GM12878 (cell line): ENCODE results near the gene CWC27. TPM values are rescaled to one million over a fixed set of nuclear protein-coding genes. Genes with fewer than 3 reads are reported as not detected.

Experiments
- ATAC-seq: fragments of 200-7000 bp; cut with Tn5 transposase; 3 replicates; pipeline ENCODE4 v1.9.1; 2020; ENCODE audit warnings: mild to moderate bottlenecking, moderate library complexity
- BruUV-seq: library from RNA; stranded (reverse); fragments of 400-500 nt; replicated peaks from 2 replicates; lab custom pipeline; 2021; lab: Mats Ljungman, UMichigan
- CTCF ChIA-PET: fragments of 300-600 bp; sonication (Branson Sonifier 250); formaldehyde crosslinking; extraction: SDS; loops from one replicate; lab custom pipeline; 2021; ENCODE audit warnings: inconsistent platforms; lab: Yijun Ruan, JAX
- POLR2A ChIA-PET: fragments of 350-600 bp; formaldehyde crosslinking; extraction: SDS; loops from one replicate; lab custom pipeline; 2021; ENCODE audit warnings: inconsistent platforms; lab: Charles Lee
- RAD21 ChIA-PET: fragments of 300-600 bp; sonication (Branson Sonifier 250); formaldehyde crosslinking; loops from one replicate; lab custom pipeline; 2023; ENCODE audit warnings: antibody characterized with exemption; ENCODE audit not compliant: unreplicated experiment; lab: Charles Lee
- SMC1A ChIA-PET: fragments of 300-600 bp; sonication (Branson Sonifier 250); formaldehyde crosslinking; loops from one replicate; lab custom pipeline; 2023; ENCODE audit not compliant: unreplicated experiment, uncharacterized antibody; lab: Charles Lee
- DNase-seq: peaks from one replicate; pipeline ENCODE4 v3.0.0-alpha.2; 2011; ENCODE audit warnings: low read depth, low spot score
- FAIRE-seq: peaks from 3 replicates; lab custom pipeline; 2011; peaks lifted over from hg19 to GRCh38; lab: Jason Lieb, UNC
- H2AFZ ChIP-seq: 2 replicates; pipeline ENCODE4 v1.6.0; 2011; ENCODE audit warnings: low read depth, low read length, control low read depth; ENCODE audit not compliant: control insufficient read depth
- H3K27ac ChIP-seq: 2 replicates; pipeline ENCODE4 v1.5.1; 2011; ENCODE audit warnings: control low read depth; ENCODE audit not compliant: control insufficient read depth, insufficient read depth
- H3K27me3 ChIP-seq, 2 experiments: replicated peaks in 1 of 2; 2 replicates each; pipeline versions ENCODE4 v1.6.0 to v1.6.1; 2011; ENCODE audit warnings: low read length in 1 of 2; ENCODE audit not compliant: control insufficient read depth in 2 of 2, insufficient read depth in 2 of 2
- H3K36me3 ChIP-seq, 2 experiments: 2 replicates each; pipeline ENCODE4 v1.5.1; 2011; ENCODE audit warnings: low read length in 1 of 2; ENCODE audit not compliant: control insufficient read depth in 2 of 2, insufficient read depth in 2 of 2
- H3K4me1 ChIP-seq: 2 replicates; pipeline ENCODE4 v1.6.1; 2011; ENCODE audit warnings: mild to moderate bottlenecking, low read length, moderate library complexity, mixed read lengths; ENCODE audit not compliant: control insufficient read depth, insufficient read depth
- H3K4me2 ChIP-seq: 2 replicates; pipeline ENCODE4 v1.6.0; 2011; ENCODE audit warnings: control low read depth; ENCODE audit not compliant: control insufficient read depth, insufficient read depth
- H3K4me3 ChIP-seq: fragments of 200-600 bp; sonication (generic); 2 replicates; pipeline ENCODE4 v1.5.1; 2016
- H3K79me2 ChIP-seq: 2 replicates; pipeline ENCODE4 v1.6.0; 2011; ENCODE audit warnings: low read length; ENCODE audit not compliant: control insufficient read depth, insufficient read depth
- H3K9ac ChIP-seq: 2 replicates; pipeline ENCODE4 v1.8.0; 2011; ENCODE audit warnings: low read length, control low read depth, mixed read lengths; ENCODE audit not compliant: control insufficient read depth, insufficient read depth
- H3K9me3 ChIP-seq: replicated peaks from 3 replicates; pipeline ENCODE4 v1.5.1; 2011; ENCODE audit warnings: mild to moderate bottlenecking, low read length; ENCODE audit not compliant: control insufficient read depth, insufficient read depth
- H4K20me1 ChIP-seq: 2 replicates; pipeline ENCODE4 v1.6.0; 2011; ENCODE audit not compliant: control insufficient read depth, insufficient read depth
- CBX5 ChIP-seq: sonication (generic); IDR thresholded peaks from 2 replicates; pipeline ENCODE4 v1.6.1; 2016; ENCODE audit warnings: low read depth, moderate library complexity, mild to moderate bottlenecking, inconsistent platforms
- EP300 ChIP-seq, 2 experiments: fragments of 150-350 bp in 1 of 2; IDR thresholded peaks; 2 replicates each; pipeline ENCODE4 v1.6.1; 2011 to 2012; ENCODE audit warnings: low read depth in 2 of 2, low read length in 2 of 2, borderline replicate concordance in 1 of 2, improper control_type of control experiment in 1 of 2, inconsistent platforms in 1 of 2; ENCODE audit not compliant: control insufficient read depth in 1 of 2
- ETV6 ChIP-seq, 2 experiments: fragments of 450-650 bp in 1 of 2; IDR thresholded peaks in 1 of 2; conservative IDR thresholded peaks in 1 of 2; 2 replicates each; pipeline ENCODE4 v1.6.1; 2014; ENCODE audit warnings: antibody characterized with exemption in 1 of 2, borderline replicate concordance in 1 of 2, low read depth in 1 of 2, mild to moderate bottlenecking in 1 of 2, moderate library complexity in 1 of 2
- GATAD2B ChIP-seq: fragments of 450-650 bp; conservative IDR thresholded peaks from 2 replicates; pipeline ENCODE4 v1.6.1; 2017; ENCODE audit warnings: low read depth, mild to moderate bottlenecking, moderate library complexity
- KDM1A ChIP-seq: fragments of 200-600 bp; sonication (generic); IDR thresholded peaks from 2 replicates; pipeline ENCODE4 v1.6.1; 2016; ENCODE audit warnings: borderline replicate concordance
- NFYB ChIP-seq: IDR thresholded peaks from 2 replicates; pipeline ENCODE4 v1.6.1; 2011; ENCODE audit warnings: low read depth, mild to moderate bottlenecking, low read length, improper control_type of control experiment, moderate library complexity; ENCODE audit not compliant: insufficient read depth
- NR2C2 ChIP-seq: IDR thresholded peaks from 2 replicates; pipeline ENCODE4 v1.6.1; 2011; ENCODE audit warnings: borderline replicate concordance, low read depth; ENCODE audit not compliant: control insufficient read depth, insufficient read length
- POLR2AphosphoS5 ChIP-seq: IDR thresholded peaks from 2 replicates; pipeline ENCODE4 v1.6.1; 2011; ENCODE audit warnings: mild to moderate bottlenecking, low read length, inconsistent platforms
- RUNX3 ChIP-seq: IDR thresholded peaks from 2 replicates; pipeline ENCODE4 v1.6.1; 2012; ENCODE audit warnings: low read length, inconsistent platforms
- WRNIP1 ChIP-seq: IDR thresholded peaks from 2 replicates; pipeline ENCODE4 v1.6.1; 2011; ENCODE audit warnings: low read depth, low read length, improper control_type of control experiment, borderline replicate concordance
- YBX1 ChIP-seq: fragments of 450-650 bp; IDR thresholded peaks from 2 replicates; pipeline ENCODE4 v1.6.1; 2016; ENCODE audit warnings: antibody characterized with exemption
- ZSCAN29 ChIP-seq: fragments of 450-650 bp; IDR thresholded peaks from 2 replicates; pipeline ENCODE4 v1.6.1; 2017; ENCODE audit warnings: mild to moderate bottlenecking, moderate library complexity
- WGBS: methylation state at CpG from one replicate; pipeline ENCODE4 v1.1.6; 2016; ENCODE audit warnings: low lambda C conversion rate; ENCODE audit not compliant: insufficient replicate concordance, insufficient coverage; ENCODE audit errors: missing lambda C conversion rate; 5-methylcytosine and 5-hydroxymethylcytosine counted together
- in situ Hi-C: fragments of 300-500 bp; cut with MboI; formaldehyde crosslinking; loops from 9 replicates; pipeline ENCODE4 v1.14.3; 2018; ENCODE audit warnings: mixed read lengths
- intact Hi-C: fragments of 100-400 bp; cut with micrococcal nuclease; formaldehyde crosslinking; loops from one replicate; pipeline ENCODE4 v1.14.2; 2022; ENCODE audit not compliant: unreplicated experiment
- polyA plus RNA-seq, 11 experiments: library from polyadenylated mRNA; depleted of rRNA in 4 of 11; unstranded in 6 of 11; stranded (reverse) in 5 of 11; fragments of >200 nt; fragmentation: Nextera tagmentation in 4 of 11; fragmentation: Illumina TruSeq in 1 of 11; extraction: Ambion mirVana in 4 of 11; extraction: Trizol in 1 of 11; gene quantifications; 1 replicate in 1 of 11; 2 replicates in 10 of 11; pipeline versions ENCODE4 v1.2.1 to v1.2.3, GENCODE V29; 2011 to 2016; ENCODE audit warnings: inconsistent platforms in 2 of 11, missing spikeins in 2 of 11, low read depth in 1 of 11
- total RNA-seq, 4 experiments: library from RNA; depleted of rRNA in 3 of 4; stranded (reverse); fragments of >200 nt in 3 of 4; fragmentation: Illumina TruSeq in 1 of 4; extraction: Trizol in 1 of 4; gene quantifications; 2 replicates each; pipeline versions ENCODE4 v1.2.1 to v1.2.3, GENCODE V29; 2013 to 2021
- TF ChIP-seq, protein P1 (sequence below): IDR thresholded peaks from 2 replicates; pipeline ENCODE4 v1.6.1; 2011; ENCODE audit warnings: borderline replicate concordance, low read depth, mild to moderate bottlenecking, moderate library complexity, mixed read lengths, low read length; ENCODE audit not compliant: insufficient read depth; ENCODE audit errors: extremely low read length
- TF ChIP-seq, protein P2 (sequence below): fragments of 450-650 bp; IDR thresholded peaks from 2 replicates; pipeline ENCODE4 v1.6.1; 2017; ENCODE audit warnings: antibody characterized with exemption, mild to moderate bottlenecking, moderate library complexity
- TF ChIP-seq, protein P3 (sequence below): fragments of 450-650 bp; IDR thresholded peaks from 2 replicates; pipeline ENCODE4 v1.6.1; 2017; ENCODE audit warnings: mild to moderate bottlenecking, moderate library complexity

CWC27 gene
- total and polyA plus RNA-seq, 10 of the 15 experiments (the other 5 are each of a cell fraction or from before 2014, with no cell fraction given), result 21.7 to 61.9 (median 47.0) TPM

DNA sequence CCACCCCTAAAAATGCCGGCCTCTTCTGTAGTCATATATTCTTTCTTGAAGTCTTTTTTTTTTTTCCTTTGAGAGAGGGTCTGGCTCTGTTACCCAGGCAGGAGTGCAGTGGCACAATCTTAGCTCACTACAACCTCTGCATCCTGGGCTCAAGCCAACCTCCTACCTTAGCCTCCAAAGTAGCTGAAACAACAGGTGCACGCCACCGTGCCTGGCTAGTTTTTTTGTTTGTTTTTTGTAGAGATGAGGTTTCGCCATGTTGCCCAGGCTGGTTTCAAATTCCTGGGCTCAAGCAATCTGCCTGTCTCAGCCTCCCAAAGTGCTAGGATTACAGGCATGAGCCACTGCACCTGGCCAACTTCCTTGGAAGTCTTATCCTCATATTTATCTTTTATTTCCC, 19.3 kb upstream of the CWC27 start:
- ChIA-PET CTCF (interaction anchor here (0.6 to 2.5 kb wide), 8 partner anchors 9 to 811 kb away, joined by 3 to 9 read pairs (median 3); no protein-coding TSS in a partner anchor), RAD21 (interaction anchor here (1.1 to 1.2 kb wide), 2 partner anchors 9 to 11 kb away, joined by 3 read pairs; no protein-coding TSS in a partner anchor), SMC1A (interaction anchor here (1.0 to 1.6 kb wide), 3 partner anchors 9 to 21 kb away, joined by 4 to 5 read pairs (median 4); no protein-coding TSS in a partner anchor), POLR2A (interaction anchor here (1.1 kb wide), 1 partner anchor 19 kb away, joined by 3 read pairs; no protein-coding TSS in a partner anchor)
- 97% methylated on average over 4 of the region's 4 CpGs for WGBS
- in situ Hi-C loops (no loop called here), intact Hi-C loops (no loop called here)
- H3K27me3 ChIP-seq, result no peaks in the 10 kb centered on the region
- ATAC-seq (no peak), FAIRE-seq (no peak), DNase-seq (no peak)
- BruUV-seq, result no TSS peak
- H4K20me1 ChIP-seq, result no peaks in the 10 kb centered on the region
- peaks cover 4% of the 10 kb centered on the region; the same call in 1 of the 2 replicates for H3K4me1 ChIP-seq
- no peak overlapping the region for H3K4me2 ChIP-seq
- H3K27ac ChIP-seq, result no peak overlapping the region
- no peaks in the 10 kb centered on the region for H3K9me3 ChIP-seq
- H3K36me3 ChIP-seq, result peaks cover 0 to 10% of the 10 kb centered on the region in 2 experiments
- no peak overlapping the region for H2AFZ ChIP-seq
- H3K79me2 ChIP-seq, result no peaks in the 10 kb centered on the region
- no peak overlapping the region for H3K9ac ChIP-seq
- no peak overlapping the region for H3K4me3 ChIP-seq
- TF ChIP-seq ETV6 (conservative IDR thresholded peaks at IDR 0.05 in 1 of 2, IDR thresholded peaks at IDR 0.05 in 1 of 2; ENCODE audit: borderline replicate concordance in 1 of 2, low read depth in 1 of 2), result no peak
- TF ChIP-seq, protein P1, sequence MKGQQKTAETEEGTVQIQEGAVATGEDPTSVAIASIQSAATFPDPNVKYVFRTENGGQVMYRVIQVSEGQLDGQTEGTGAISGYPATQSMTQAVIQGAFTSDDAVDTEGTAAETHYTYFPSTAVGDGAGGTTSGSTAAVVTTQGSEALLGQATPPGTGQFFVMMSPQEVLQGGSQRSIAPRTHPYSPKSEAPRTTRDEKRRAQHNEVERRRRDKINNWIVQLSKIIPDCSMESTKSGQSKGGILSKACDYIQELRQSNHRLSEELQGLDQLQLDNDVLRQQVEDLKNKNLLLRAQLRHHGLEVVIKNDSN, result no peak
- no peak for TF ChIP-seq ZSCAN29
- no peak for TF ChIP-seq NFYB
- TF ChIP-seq YBX1, result no peak
- TF ChIP-seq CBX5, result no peak
- TF ChIP-seq KDM1A, result no peak
- TF ChIP-seq, protein P2, sequence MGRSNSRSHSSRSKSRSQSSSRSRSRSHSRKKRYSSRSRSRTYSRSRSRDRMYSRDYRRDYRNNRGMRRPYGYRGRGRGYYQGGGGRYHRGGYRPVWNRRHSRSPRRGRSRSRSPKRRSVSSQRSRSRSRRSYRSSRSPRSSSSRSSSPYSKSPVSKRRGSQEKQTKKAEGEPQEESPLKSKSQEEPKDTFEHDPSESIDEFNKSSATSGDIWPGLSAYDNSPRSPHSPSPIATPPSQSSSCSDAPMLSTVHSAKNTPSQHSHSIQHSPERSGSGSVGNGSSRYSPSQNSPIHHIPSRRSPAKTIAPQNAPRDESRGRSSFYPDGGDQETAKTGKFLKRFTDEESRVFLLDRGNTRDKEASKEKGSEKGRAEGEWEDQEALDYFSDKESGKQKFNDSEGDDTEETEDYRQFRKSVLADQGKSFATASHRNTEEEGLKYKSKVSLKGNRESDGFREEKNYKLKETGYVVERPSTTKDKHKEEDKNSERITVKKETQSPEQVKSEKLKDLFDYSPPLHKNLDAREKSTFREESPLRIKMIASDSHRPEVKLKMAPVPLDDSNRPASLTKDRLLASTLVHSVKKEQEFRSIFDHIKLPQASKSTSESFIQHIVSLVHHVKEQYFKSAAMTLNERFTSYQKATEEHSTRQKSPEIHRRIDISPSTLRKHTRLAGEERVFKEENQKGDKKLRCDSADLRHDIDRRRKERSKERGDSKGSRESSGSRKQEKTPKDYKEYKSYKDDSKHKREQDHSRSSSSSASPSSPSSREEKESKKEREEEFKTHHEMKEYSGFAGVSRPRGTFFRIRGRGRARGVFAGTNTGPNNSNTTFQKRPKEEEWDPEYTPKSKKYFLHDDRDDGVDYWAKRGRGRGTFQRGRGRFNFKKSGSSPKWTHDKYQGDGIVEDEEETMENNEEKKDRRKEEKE, result no peak
- no peak for TF ChIP-seq RUNX3
- TF ChIP-seq, protein P3, sequence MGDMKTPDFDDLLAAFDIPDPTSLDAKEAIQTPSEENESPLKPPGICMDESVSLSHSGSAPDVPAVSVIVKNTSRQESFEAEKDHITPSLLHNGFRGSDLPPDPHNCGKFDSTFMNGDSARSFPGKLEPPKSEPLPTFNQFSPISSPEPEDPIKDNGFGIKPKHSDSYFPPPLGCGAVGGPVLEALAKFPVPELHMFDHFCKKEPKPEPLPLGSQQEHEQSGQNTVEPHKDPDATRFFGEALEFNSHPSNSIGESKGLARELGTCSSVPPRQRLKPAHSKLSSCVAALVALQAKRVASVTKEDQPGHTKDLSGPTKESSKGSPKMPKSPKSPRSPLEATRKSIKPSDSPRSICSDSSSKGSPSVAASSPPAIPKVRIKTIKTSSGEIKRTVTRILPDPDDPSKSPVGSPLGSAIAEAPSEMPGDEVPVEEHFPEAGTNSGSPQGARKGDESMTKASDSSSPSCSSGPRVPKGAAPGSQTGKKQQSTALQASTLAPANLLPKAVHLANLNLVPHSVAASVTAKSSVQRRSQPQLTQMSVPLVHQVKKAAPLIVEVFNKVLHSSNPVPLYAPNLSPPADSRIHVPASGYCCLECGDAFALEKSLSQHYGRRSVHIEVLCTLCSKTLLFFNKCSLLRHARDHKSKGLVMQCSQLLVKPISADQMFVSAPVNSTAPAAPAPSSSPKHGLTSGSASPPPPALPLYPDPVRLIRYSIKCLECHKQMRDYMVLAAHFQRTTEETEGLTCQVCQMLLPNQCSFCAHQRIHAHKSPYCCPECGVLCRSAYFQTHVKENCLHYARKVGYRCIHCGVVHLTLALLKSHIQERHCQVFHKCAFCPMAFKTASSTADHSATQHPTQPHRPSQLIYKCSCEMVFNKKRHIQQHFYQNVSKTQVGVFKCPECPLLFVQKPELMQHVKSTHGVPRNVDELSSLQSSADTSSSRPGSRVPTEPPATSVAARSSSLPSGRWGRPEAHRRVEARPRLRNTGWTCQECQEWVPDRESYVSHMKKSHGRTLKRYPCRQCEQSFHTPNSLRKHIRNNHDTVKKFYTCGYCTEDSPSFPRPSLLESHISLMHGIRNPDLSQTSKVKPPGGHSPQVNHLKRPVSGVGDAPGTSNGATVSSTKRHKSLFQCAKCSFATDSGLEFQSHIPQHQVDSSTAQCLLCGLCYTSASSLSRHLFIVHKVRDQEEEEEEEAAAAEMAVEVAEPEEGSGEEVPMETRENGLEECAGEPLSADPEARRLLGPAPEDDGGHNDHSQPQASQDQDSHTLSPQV, result no peak
- no peak for TF ChIP-seq GATAD2B
- TF ChIP-seq NR2C2, result no peak
- TF ChIP-seq POLR2AphosphoS5, result no peak
- TF ChIP-seq EP300 (IDR thresholded peaks at IDR 0.05; ENCODE audit: borderline replicate concordance in 1 of 2, control insufficient read depth in 1 of 2, low read depth in 2 of 2, low read length in 2 of 2), result no peak
- no peak for TF ChIP-seq WRNIP1
